H1 (cell line): ENCODE measurements around the gene KLHDC8A. TPM values are rescaled to one million over a fixed set of nuclear protein-coding genes. Genes with fewer than 3 reads are reported as not detected.

Source experiments
- PHF8 ChIP-seq: fragments of 200-600 bp; sonication (generic); conservative IDR thresholded peaks from 2 replicates; pipeline ENCODE4 v1.7.1; 2012; ENCODE audit warnings: low read depth, mild to moderate bottlenecking, inconsistent platforms, low read length, moderate library complexity
- SIX5 ChIP-seq: IDR thresholded peaks from 2 replicates; pipeline ENCODE4 v1.6.1; 2011; ENCODE audit warnings: mild to moderate bottlenecking, low read depth, low read length
- polyA plus RNA-seq, 7 experiments: library from polyadenylated mRNA; depleted of rRNA in 3 of 7; stranded (reverse) in 5 of 7; unstranded in 2 of 7; fragments of >200 nt in 5 of 7; fragments of 200-250 nt in 2 of 7; gene quantifications; 1 replicate in 5 of 7; 2 replicates in 1 of 7; 4 replicates in 1 of 7; pipeline versions ENCODE4 v1.2.1 to v1.2.3, GENCODE V29; 2011 to 2013; ENCODE audit warnings: missing spikeins in 2 of 7, mixed read lengths in 2 of 7
- total RNA-seq: library from RNA; stranded (reverse); fragmentation: NEBNext Ultra II Directional; extraction: Animal tissue kit (Norgen Biotek cat#: 25700); gene quantifications from 2 replicates; pipeline ENCODE4 v1.2.1, GENCODE V29; 2021
- TF ChIP-seq, protein P1 (sequence below): IDR thresholded peaks from 2 replicates; pipeline ENCODE4 v1.6.1; 2012; ENCODE audit warnings: inconsistent platforms
- TF ChIP-seq, protein P2 (sequence below): IDR thresholded peaks from 2 replicates; pipeline ENCODE4 v1.6.1; 2011; ENCODE audit warnings: low read depth, mild to moderate bottlenecking, low read length; ENCODE audit not compliant: insufficient read depth

The KLHDC8A gene
- total and polyA plus RNA-seq, 2 of the 8 experiments (the other 6 are each of a cell fraction or from before 2014, with no cell fraction given), result 1.9 to 3.4 TPM

DNA sequence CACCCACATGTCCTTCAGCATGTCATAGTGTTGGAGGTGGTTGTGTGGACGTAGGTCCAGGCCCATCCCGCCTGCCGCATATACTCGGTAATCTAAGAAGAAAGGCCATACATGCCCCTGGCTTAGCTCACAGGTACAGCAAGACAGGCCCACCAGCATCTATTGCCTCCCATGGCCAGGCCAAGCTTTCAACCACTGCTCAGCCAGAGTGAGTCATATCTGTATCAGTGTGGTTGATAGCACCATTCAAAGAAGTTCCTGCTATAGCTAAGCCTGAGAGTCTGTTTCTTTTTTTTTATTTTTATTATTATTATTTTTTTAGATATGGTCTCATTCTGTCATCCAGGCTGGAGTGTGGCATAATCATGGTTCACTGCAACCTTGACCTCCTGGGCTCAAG lies 17.0 kb downstream of the KLHDC8A start (continued):
- TF ChIP-seq, protein P1, sequence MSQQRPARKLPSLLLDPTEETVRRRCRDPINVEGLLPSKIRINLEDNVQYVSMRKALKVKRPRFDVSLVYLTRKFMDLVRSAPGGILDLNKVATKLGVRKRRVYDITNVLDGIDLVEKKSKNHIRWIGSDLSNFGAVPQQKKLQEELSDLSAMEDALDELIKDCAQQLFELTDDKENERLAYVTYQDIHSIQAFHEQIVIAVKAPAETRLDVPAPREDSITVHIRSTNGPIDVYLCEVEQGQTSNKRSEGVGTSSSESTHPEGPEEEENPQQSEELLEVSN, result no peak
- TF ChIP-seq PHF8 (no peak), SIX5 (no peak)
- TF ChIP-seq, protein P2, sequence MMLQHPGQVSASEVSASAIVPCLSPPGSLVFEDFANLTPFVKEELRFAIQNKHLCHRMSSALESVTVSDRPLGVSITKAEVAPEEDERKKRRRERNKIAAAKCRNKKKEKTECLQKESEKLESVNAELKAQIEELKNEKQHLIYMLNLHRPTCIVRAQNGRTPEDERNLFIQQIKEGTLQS, result no peak
